ENCODE results near the gene ZNF740. TPM values are rescaled to one million over a fixed set of nuclear protein-coding genes. Genes with fewer than 3 reads are reported as not detected.
A peak's percentile ranks its signal among the peaks of the same experiment; 100 is the strongest.

Gene ZNF740
- total RNA-seq, 3 donors from 2014 or later (not counting 1 experiment from before 2014, with no cell fraction given), result 37.1 to 65.9 (median 45.3) TPM

DNA sequence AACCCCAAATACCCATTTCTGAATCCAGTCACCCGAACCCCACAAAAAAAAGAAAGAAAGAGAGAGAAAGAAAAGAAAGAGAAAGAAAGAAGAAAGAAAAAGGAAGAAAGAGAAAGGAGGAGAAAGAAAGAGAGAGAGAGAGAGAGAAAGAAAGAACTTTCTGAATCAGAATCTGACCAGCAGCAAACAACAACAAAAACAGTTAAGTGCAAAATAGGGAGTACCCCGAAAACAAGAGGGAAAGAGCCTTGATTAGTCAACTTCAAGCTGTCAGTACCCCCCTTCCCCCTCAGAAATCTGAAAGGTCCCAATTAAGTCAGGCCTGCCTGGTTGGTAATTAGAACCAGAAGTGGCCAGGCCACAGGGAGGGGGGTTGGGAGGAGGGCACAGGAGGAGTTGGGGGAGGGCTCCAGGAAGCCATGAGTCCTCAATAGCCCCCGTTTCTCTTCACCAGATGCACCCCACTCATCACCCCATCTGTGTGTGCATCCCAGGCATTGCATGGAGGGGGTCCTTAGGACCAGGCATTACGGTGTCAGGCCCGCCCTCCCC, 41.7 kb downstream of the ZNF740 start:
- Mint-ChIP-seq H3K4me3 (peak overlapping the region; percentile 76), H3K27ac (peak overlapping the region; percentile 94 to 99), H3K9me3 (no peaks in the 10 kb centered on the region), H3K4me1 (peaks cover 58 to 83% of the 10 kb centered on the region in 2 donors), H3K36me3 (no peaks in the 10 kb centered on the region), H3K27me3 (ENCODE audit: low read depth in 2 of 2) (no peaks in the 10 kb centered on the region)
- peak in 1 of 2 donors; percentile 42 for DNase-seq
- Histone ChIP-seq H3K27ac (ENCODE audit: low read length) (peak overlapping the region; percentile 100), H3K36me3 (ENCODE audit: control insufficient read depth, insufficient read depth, low read length) (no peaks in the 10 kb centered on the region), H3K4me1 (ENCODE audit: control insufficient read depth, insufficient read depth, low read length) (peaks cover 61% of the 10 kb centered on the region), H3K4me3 (ENCODE audit: low read length) (no peak overlapping the region), H3K27me3 (ENCODE audit: control insufficient read depth, insufficient read depth, low read length) (no peaks in the 10 kb centered on the region), H3K9me3 (ENCODE audit: control insufficient read depth, insufficient read depth, low read length) (no peaks in the 10 kb centered on the region)
- 50% methylated on average over 1 of the region's 5 CpGs for WGBS (ENCODE audit: insufficient coverage)
- intact Hi-C loops (cut with micrococcal nuclease), result loop anchor here (5.0 kb wide), 2 partner anchors 45 to 75 kb away; partner anchors contain the start of genes ESPL1, MYG1 and PFDN5
- ATAC-seq, result no peak
- TF ChIP-seq, protein P1, sequence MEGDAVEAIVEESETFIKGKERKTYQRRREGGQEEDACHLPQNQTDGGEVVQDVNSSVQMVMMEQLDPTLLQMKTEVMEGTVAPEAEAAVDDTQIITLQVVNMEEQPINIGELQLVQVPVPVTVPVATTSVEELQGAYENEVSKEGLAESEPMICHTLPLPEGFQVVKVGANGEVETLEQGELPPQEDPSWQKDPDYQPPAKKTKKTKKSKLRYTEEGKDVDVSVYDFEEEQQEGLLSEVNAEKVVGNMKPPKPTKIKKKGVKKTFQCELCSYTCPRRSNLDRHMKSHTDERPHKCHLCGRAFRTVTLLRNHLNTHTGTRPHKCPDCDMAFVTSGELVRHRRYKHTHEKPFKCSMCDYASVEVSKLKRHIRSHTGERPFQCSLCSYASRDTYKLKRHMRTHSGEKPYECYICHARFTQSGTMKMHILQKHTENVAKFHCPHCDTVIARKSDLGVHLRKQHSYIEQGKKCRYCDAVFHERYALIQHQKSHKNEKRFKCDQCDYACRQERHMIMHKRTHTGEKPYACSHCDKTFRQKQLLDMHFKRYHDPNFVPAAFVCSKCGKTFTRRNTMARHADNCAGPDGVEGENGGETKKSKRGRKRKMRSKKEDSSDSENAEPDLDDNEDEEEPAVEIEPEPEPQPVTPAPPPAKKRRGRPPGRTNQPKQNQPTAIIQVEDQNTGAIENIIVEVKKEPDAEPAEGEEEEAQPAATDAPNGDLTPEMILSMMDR (IDR thresholded peaks at IDR 0.05), result no peak

DNA sequence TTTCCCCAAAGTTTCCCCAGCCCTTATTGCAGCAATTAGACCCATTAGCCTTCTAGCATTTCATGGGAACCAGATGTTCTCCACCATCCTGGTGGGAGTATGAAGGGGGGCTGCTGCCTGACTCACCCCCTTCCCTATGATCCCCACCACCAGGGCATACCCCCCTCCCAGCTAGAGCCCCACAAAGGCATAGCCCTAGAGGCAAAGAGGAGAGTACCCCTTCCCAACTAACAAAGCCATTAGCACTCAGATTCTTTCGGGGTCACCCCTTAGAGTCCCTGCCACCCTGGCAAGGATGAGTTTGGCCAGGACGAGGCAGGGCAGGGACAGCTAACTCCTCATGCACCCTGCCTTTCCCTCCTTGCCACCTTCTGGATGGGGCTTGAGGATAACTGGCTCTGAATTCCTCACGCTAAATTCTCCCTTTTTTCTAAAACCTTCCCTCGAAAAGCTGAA, 42.3 kb downstream of the ZNF740 start:
- TF ChIP-seq, protein P1 (IDR thresholded peaks at IDR 0.05), result no peak
- Histone ChIP-seq H3K27me3 (ENCODE audit: control insufficient read depth, insufficient read depth, low read length) (no peaks in the 10 kb centered on the region), H3K4me3 (ENCODE audit: low read length) (no peak overlapping the region), H3K27ac (ENCODE audit: low read length) (peak overlapping the region; percentile 100), H3K36me3 (ENCODE audit: control insufficient read depth, insufficient read depth, low read length) (peaks cover 2% of the 10 kb centered on the region), H3K4me1 (ENCODE audit: control insufficient read depth, insufficient read depth, low read length) (peaks cover 55% of the 10 kb centered on the region), H3K9me3 (ENCODE audit: control insufficient read depth, insufficient read depth, low read length) (no peaks in the 10 kb centered on the region)
- Mint-ChIP-seq H3K36me3 (no peaks in the 10 kb centered on the region), H3K4me1 (peaks cover 52 to 78% of the 10 kb centered on the region in 2 donors), H3K27me3 (ENCODE audit: low read depth in 2 of 2) (no peaks in the 10 kb centered on the region), H3K27ac (peak overlapping the region; percentile 94 to 99), H3K4me3 (peak overlapping the region; percentile 45), H3K9me3 (no peaks in the 10 kb centered on the region)
- ATAC-seq, result no peak
- intact Hi-C loops (cut with micrococcal nuclease), result loop anchor here (5.0 kb wide), 2 partner anchors 44 to 74 kb away; partner anchors contain the start of genes ESPL1, MYG1 and PFDN5
- WGBS (ENCODE audit: insufficient coverage), result 88% methylated on average over 3 of the region's 4 CpGs
- DNase-seq, result no peak

DNA sequence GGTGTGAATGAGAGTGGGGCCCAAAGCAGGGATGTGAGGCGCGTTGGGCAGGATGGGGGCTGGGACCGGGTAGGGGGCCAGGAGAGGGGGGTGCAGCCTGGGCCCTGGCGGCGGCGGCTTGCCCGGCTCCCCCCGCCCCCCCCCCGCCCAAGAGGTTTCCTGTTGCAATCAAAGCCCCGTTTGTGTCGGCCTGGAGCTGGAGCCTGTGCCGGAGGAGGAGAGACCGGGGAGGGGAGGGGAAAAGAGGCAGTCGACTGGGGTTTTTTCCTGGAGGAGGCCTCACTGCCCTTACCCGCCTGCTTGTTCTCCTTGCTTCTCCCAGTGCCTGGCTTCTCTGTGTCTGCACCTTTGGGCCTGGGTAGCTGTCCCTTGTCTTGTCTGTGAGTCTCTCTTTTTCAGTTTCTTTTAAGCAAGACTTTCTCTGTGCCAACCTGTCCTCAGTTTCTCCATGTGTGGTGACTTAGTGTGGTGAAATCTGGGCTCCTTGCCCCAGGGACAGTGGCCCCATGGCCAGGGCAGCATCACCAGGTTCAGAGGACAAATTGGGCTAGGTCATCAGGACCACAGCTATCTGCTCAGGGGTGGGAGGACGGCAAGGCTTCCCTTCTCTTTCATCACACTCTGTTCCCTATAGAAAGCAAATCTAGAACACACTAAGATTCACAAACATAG, 43.0 kb downstream of the ZNF740 start:
- intact Hi-C loops (cut with micrococcal nuclease), result loop anchor here (5.0 kb wide), 2 partner anchors 44 to 74 kb away; partner anchors contain the start of genes ESPL1, MYG1 and PFDN5
- 12% methylated on average over 14 of the region's 16 CpGs for WGBS (ENCODE audit: insufficient coverage)
- Histone ChIP-seq H3K27me3 (ENCODE audit: control insufficient read depth, insufficient read depth, low read length) (no peaks in the 10 kb centered on the region), H3K4me1 (ENCODE audit: control insufficient read depth, insufficient read depth, low read length) (peaks cover 48% of the 10 kb centered on the region), H3K27ac (ENCODE audit: low read length) (peak overlapping the region; percentile 100), H3K4me3 (ENCODE audit: low read length) (no peak overlapping the region), H3K36me3 (ENCODE audit: control insufficient read depth, insufficient read depth, low read length) (peaks cover 2% of the 10 kb centered on the region), H3K9me3 (ENCODE audit: control insufficient read depth, insufficient read depth, low read length) (no peaks in the 10 kb centered on the region)
- H3K27me3 Mint-ChIP-seq (ENCODE audit: low read depth in 2 of 2), result no peaks in the 10 kb centered on the region
- no peaks in the 10 kb centered on the region for H3K36me3 Mint-ChIP-seq
- peak overlapping the region; percentile 38 for H3K4me3 Mint-ChIP-seq
- TF ChIP-seq, protein P1 (IDR thresholded peaks at IDR 0.05), result no peak
- ATAC-seq (no peak), DNase-seq (peak in 1 of 2 donors; percentile 69)
- no peaks in the 10 kb centered on the region for H3K9me3 Mint-ChIP-seq
- peaks cover 45 to 72% of the 10 kb centered on the region in 2 donors for H3K4me1 Mint-ChIP-seq
- H3K27ac Mint-ChIP-seq, result peak overlapping the region; percentile 63 to 99

All from natural killer cell (primary cell).